CD14-positive monocyte (primary cell): ENCODE measurements around the gene KISS1R. TPM values are rescaled to one million over a fixed set of nuclear protein-coding genes. Genes with fewer than 3 reads are reported as not detected.

ENCODE experiments used
- DNase-seq, 3 donors: peaks; one replicate each; pipeline ENCODE4 v3.0.0-alpha.2; 2011 to 2022
- H2AFZ ChIP-seq: 2 replicates; pipeline ENCODE4 v1.6.0; 2012; ENCODE audit warnings: mild to moderate bottlenecking, low read depth, low read length, inconsistent platforms; ENCODE audit not compliant: insufficient read depth, poor library complexity, severe bottlenecking
- H3K27ac ChIP-seq, 2 donors: 1 replicate in 1 of 2; 2 replicates in 1 of 2; pipeline ENCODE4 v1.5.1; 2012 to 2013; ENCODE audit warnings: low read length in 2 of 2, control low read depth in 1 of 2, inconsistent platforms in 1 of 2, low read depth in 1 of 2, mild to moderate bottlenecking in 1 of 2
- H3K27me3 ChIP-seq, 2 donors: one replicate each; pipeline versions ENCODE4 v1.6.0 to v1.6.1; 2011 to 2013; ENCODE audit warnings: low read length in 2 of 2; ENCODE audit not compliant: control insufficient read depth in 2 of 2, insufficient read depth in 2 of 2
- H3K36me3 ChIP-seq, 2 donors: replicated peaks in 1 of 2; 1 replicate in 1 of 2; 2 replicates in 1 of 2; pipeline versions ENCODE4 v1.5.1 to v1.6.1; 2012 to 2013; ENCODE audit warnings: low read length in 2 of 2, control low read depth in 1 of 2, inconsistent platforms in 1 of 2, mild to moderate bottlenecking in 1 of 2; ENCODE audit not compliant: insufficient read depth in 2 of 2, control insufficient read depth in 1 of 2
- H3K4me1 ChIP-seq, 2 donors: 1 replicate in 1 of 2; 2 replicates in 1 of 2; pipeline versions ENCODE4 v1.5.1 to v1.6.1; 2012 to 2013; ENCODE audit warnings: low read length in 2 of 2, control low read depth in 1 of 2, inconsistent platforms in 1 of 2, mild to moderate bottlenecking in 1 of 2, moderate library complexity in 1 of 2; ENCODE audit not compliant: insufficient read depth in 2 of 2, control insufficient read depth in 1 of 2
- H3K4me2 ChIP-seq: replicated peaks from 2 replicates; pipeline ENCODE3; 2012; ENCODE audit warnings: low read length, moderate library complexity, mild to moderate bottlenecking; ENCODE audit not compliant: poor library complexity, severe bottlenecking; ENCODE audit errors: extremely low read depth
- H3K4me3 ChIP-seq, 3 experiments: fragments of 200-600 bp in 1 of 3; sonication (generic) in 1 of 3; replicated peaks in 1 of 3; 1 replicate in 2 of 3; 2 replicates in 1 of 3; pipeline ENCODE4 v1.5.1; 2011 to 2013; ENCODE audit warnings: low read length in 3 of 3, mild to moderate bottlenecking in 3 of 3, control low read depth in 2 of 3, low read depth in 2 of 3, inconsistent platforms in 1 of 3, moderate library complexity in 1 of 3
- H3K79me2 ChIP-seq: 2 replicates; pipeline ENCODE4 v1.6.0; 2012; ENCODE audit warnings: mild to moderate bottlenecking, control low read depth, inconsistent platforms, low read length, moderate library complexity; ENCODE audit not compliant: insufficient read depth
- H3K9ac ChIP-seq: 2 replicates; pipeline ENCODE4 v1.6.0; 2017; ENCODE audit warnings: low read length, mild to moderate bottlenecking; ENCODE audit not compliant: insufficient read depth, poor library complexity, severe bottlenecking
- H3K9me3 ChIP-seq, 2 donors: replicated peaks in 1 of 2; 1 replicate in 1 of 2; 2 replicates in 1 of 2; pipeline versions ENCODE4 v1.5.1 to v1.6.1; 2012 to 2013; ENCODE audit warnings: low read length in 2 of 2, control low read depth in 1 of 2; ENCODE audit not compliant: control insufficient read depth in 1 of 2, insufficient read depth in 1 of 2
- H4K20me1 ChIP-seq: 2 replicates; pipeline ENCODE4 v1.6.0; 2012; ENCODE audit warnings: mild to moderate bottlenecking, low read length, control low read depth, moderate library complexity; ENCODE audit not compliant: insufficient read depth
- H3K27ac Mint-ChIP-seq, 7 donors: one replicate each; pipeline ENCODE4 v1.8.0; 2020; ENCODE audit warnings: mild to moderate bottlenecking in 7 of 7, mixed read lengths in 7 of 7, moderate library complexity in 6 of 7, inconsistent platforms in 2 of 7
- H3K27me3 Mint-ChIP-seq, 3 donors: one replicate each; pipeline ENCODE4 v1.8.0; 2021 to 2022; ENCODE audit warnings: low read depth in 3 of 3, mild to moderate bottlenecking in 3 of 3, mixed read lengths in 3 of 3, moderate library complexity in 3 of 3, inconsistent platforms in 1 of 3
- H3K36me3 Mint-ChIP-seq, 2 donors: one replicate each; pipeline ENCODE4 v1.8.0; 2020; ENCODE audit warnings: mixed read lengths in 2 of 2, inconsistent platforms in 1 of 2, mild to moderate bottlenecking in 1 of 2
- H3K4me1 Mint-ChIP-seq: one replicate; pipeline ENCODE4 v1.8.0; 2020; ENCODE audit warnings: mild to moderate bottlenecking, mixed read lengths
- H3K4me3 Mint-ChIP-seq, 2 donors: one replicate each; pipeline ENCODE4 v1.8.0; 2020; ENCODE audit warnings: mild to moderate bottlenecking in 2 of 2, mixed read lengths in 2 of 2, moderate library complexity in 1 of 2
- H3K9me3 Mint-ChIP-seq, 7 donors: one replicate each; pipeline ENCODE4 v1.8.0; 2020 to 2022; ENCODE audit warnings: mixed read lengths in 7 of 7, mild to moderate bottlenecking in 6 of 7, moderate library complexity in 6 of 7, inconsistent platforms in 2 of 7
- CTCF ChIP-seq: fragments of 200-600 bp; IDR thresholded peaks from one replicate; pipeline ENCODE4 v1.8.0; 2022; ENCODE audit warnings: antibody characterized with exemption, mild to moderate bottlenecking
- WGBS: methylation state at CpG from one replicate; pipeline ENCODE4 v1.1.5; 2013; ENCODE audit warnings: missing lambda C conversion rate; ENCODE audit not compliant: insufficient coverage; 5-methylcytosine and 5-hydroxymethylcytosine counted together
- intact Hi-C, 2 donors: fragments of 100-400 bp; cut with micrococcal nuclease; formaldehyde crosslinking; loops; one replicate each; pipeline versions ENCODE4 v1.15.0 to v1.15.1; 2023
- polyA plus RNA-seq, 3 donors: library from polyadenylated mRNA; depleted of rRNA in 1 of 3; unstranded in 2 of 3; stranded (reverse) in 1 of 3; fragments of 300-500 nt in 2 of 3; fragments of >200 nt in 1 of 3; fragmentation: Illumina TruSeq in 2 of 3; gene quantifications; 1 replicate in 2 of 3; 2 replicates in 1 of 3; pipeline ENCODE4 v1.2.3, GENCODE V29; 2012 to 2021

Gene KISS1R
- polyA plus RNA-seq, 3 donors = not detected

GRCh38 chr19:879711-880438 is 37.3 kb upstream of the KISS1R start:
- Histone ChIP-seq H3K27me3 (no peaks in the 10 kb centered on the region), H3K9ac (no peak overlapping the region), H2AFZ (no peak overlapping the region), H3K36me3 (peaks cover 45 to 52% of the 10 kb centered on the region in 2 donors), H3K9me3 (no peaks in the 10 kb centered on the region), H3K79me2 (no peaks in the 10 kb centered on the region), H4K20me1 (peaks cover 4% of the 10 kb centered on the region), H3K4me2 (no peak overlapping the region), H3K27ac (no peak overlapping the region), H3K4me3 (no peak overlapping the region), H3K4me1 (no peaks in the 10 kb centered on the region)
- Mint-ChIP-seq H3K27ac (no peak overlapping the region), H3K9me3 (peaks cover 0 to 3% (median 0%) of the 10 kb centered on the region in 7 donors), H3K27me3 (no peaks in the 10 kb centered on the region), H3K4me1 (no peaks in the 10 kb centered on the region), H3K4me3 (no peak overlapping the region), H3K36me3 (peaks cover 55 to 88% of the 10 kb centered on the region in 2 donors)
- 92% methylated on average over 37 of the region's 37 CpGs for WGBS
- TF ChIP-seq CTCF = no peak
- intact Hi-C loops = no loop called here
- no peak for DNase-seq

- no peak overlapping the region for H3K9ac ChIP-seq
- TF ChIP-seq CTCF = no peak
- H4K20me1 ChIP-seq = peaks cover 10% of the 10 kb centered on the region
- intact Hi-C loops = no loop called here
- peaks cover 56 to 88% of the 10 kb centered on the region in 2 donors for H3K36me3 Mint-ChIP-seq
- H3K4me1 Mint-ChIP-seq = no peaks in the 10 kb centered on the region
- H3K27me3 Mint-ChIP-seq = no peaks in the 10 kb centered on the region
- no peaks in the 10 kb centered on the region for H3K9me3 ChIP-seq
- no peak overlapping the region for H2AFZ ChIP-seq
- no peak for DNase-seq
- H3K27ac ChIP-seq = no peak overlapping the region
- H3K4me2 ChIP-seq = no peak overlapping the region
- H3K4me1 ChIP-seq = no peaks in the 10 kb centered on the region
- H3K36me3 ChIP-seq = peaks cover 56 to 57% of the 10 kb centered on the region in 2 donors
- no peaks in the 10 kb centered on the region for H3K79me2 ChIP-seq
- WGBS = 97% methylated on average over 30 of the region's 34 CpGs
- no peak overlapping the region for H3K4me3 ChIP-seq
- H3K27me3 ChIP-seq = no peaks in the 10 kb centered on the region
- no peak overlapping the region for H3K4me3 Mint-ChIP-seq
- H3K9me3 Mint-ChIP-seq = peaks cover 0 to 3% (median 0%) of the 10 kb centered on the region in 7 donors
- no peak overlapping the region for H3K27ac Mint-ChIP-seq
Observed at GRCh38 chr19:881385-882071, 35.6 kb upstream of the KISS1R start.
